DLD1 (cell line): ENCODE measurements around the gene MED26.
"Not testable (repeated sequence)": the region's sequence is repeated elsewhere in the genome, so short reads cannot be mapped to it uniquely, and the experiment has no call there.

Experiments used
- in situ Hi-C: cut with HindIII; loops from 2 replicates; pipeline ENCODE4 v1.10.0; 2017; ENCODE audit warnings: low sequenced_read_pairs

Gene MED26

GRCh38 chr19:16651421-16652188 is 23.6 kb upstream of the MED26 start:
- in situ Hi-C loops: not testable (repeated sequence)

- in situ Hi-C loops: no loop called here
Observed at GRCh38 chr19:16650821-16651220, 22.8 kb upstream of the MED26 start.

DNA sequence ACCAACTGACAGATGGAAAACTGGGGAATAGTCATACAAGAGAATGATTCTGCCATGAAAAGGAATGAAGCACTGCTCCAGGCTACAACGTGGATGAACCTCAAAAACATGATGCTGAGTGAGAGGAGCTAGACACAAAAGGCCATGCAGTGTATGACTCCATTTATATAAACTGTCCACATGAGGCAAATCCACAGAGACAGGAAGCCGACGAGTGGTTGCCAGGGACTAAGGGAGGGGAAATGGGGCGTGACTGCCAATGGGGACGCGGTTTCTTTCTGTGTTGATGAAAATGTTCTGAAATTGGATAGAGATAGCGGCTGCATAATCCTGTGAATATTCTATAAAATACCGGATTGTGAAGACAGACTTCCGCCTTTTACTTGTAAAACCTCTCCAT is 21.7 kb upstream of the MED26 start:
- in situ Hi-C loops: no loop called here

DNA sequence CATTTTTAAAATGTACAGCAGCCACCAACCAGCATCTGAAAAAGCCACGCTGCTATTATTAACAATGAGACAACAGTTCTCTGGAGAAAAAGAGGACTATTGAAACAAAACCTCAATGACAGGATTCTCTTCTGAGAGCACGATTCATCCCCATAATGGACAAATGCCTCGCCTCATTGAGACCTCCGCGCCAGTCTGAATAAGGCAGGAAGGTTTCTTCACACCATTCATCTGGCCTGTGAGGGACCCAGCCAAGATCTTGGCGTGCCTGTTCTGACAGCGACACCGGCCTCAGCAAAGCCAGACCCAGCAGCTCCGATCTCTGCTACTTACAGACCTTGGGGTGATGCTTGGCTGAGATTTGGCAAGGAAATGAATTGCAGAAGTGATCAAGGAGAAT is 17.1 kb upstream of the MED26 start:
- in situ Hi-C loops: no loop called here

DNA sequence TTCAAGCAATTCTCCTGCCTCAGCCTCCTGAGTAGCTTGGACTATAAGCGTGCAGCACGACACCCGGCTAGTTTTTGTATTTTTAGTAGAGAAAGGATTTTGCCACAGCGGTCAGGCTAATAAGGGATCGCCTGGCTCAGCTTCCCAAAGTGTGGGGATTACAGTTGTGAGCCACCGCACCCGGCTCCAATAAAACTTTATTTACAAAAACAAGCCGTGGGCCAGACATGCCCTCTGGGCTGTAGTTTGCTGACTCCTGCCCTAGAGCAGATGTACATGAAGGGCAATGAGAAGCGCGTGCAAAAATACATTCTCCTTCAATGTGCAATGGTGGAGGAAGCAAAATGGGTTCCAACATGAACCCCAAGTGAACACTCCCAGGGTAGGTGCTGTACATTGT is 13.7 kb upstream of the MED26 start:
- in situ Hi-C loops: no loop called here

DNA sequence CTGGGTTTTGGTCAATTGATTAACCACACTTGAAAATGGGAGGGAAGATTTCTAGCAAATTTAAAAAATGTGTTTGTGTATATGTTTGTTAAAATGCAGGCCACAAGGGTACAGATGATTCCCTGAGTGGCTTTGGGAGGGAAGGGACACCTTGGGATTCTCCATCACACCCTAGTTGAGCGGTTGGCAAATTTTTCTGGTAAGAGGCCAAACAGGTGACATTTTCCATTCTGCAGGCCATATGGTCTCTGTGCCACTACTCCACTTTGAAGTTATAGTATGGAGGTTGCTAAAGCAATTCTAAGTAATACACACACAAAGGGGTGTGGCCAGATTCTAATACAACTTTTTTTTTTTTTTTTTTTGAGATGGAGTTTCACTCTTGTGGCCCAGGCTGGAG is 12.9 kb upstream of the MED26 start:
- in situ Hi-C loops: no loop called here

GRCh38 chr19:16638666-16639065 is 10.7 kb upstream of the MED26 start:
- in situ Hi-C loops: no loop called here

GRCh38 chr19:16637535-16637934 is 9.5 kb upstream of the MED26 start:
- in situ Hi-C loops: no loop called here

GRCh38 chr19:16631465-16631864 is 3.5 kb upstream of the MED26 start:
- in situ Hi-C loops: no loop called here

GRCh38 chr19:16628984-16629691 is 1.1 kb upstream of the MED26 start:
- in situ Hi-C loops: no loop called here

DNA sequence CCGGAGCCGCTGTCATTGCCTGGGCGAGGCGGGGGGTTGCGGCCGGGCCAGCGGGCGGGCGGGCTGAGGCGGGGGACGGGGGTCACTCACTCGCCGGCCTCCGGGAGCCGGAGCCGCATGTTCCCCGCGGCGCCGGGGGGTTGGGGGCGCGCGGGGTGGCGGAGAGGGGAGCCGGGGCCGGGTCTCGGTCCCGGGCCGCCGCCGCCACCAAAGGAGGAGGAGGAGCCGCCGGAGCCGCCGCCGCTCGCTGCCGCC is 149 bp downstream of the MED26 start:
- in situ Hi-C loops: no loop called here

GRCh38 chr19:16627193-16627927 is 644 bp downstream of the MED26 start:
- in situ Hi-C loops: no loop called here

DNA sequence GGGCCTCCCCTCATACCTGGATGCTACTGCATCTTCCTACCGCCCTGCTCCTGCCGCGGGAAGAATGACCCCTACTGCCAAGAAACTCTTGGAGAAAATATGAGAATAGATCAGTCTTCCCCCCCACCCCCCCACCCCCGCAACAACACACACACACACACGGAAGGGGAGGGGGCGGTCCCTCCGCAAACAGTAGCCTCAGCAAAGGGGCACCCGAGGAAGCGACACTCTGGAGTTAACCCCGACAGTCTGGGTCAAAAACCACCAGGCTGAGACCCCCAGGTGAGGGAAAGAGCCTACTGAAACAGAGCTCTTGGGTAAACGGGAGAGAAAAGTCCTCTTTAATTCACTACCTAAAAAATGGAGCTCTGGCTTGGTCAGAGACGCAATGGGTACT is 1.2 kb downstream of the MED26 start:
- in situ Hi-C loops: no loop called here

DNA sequence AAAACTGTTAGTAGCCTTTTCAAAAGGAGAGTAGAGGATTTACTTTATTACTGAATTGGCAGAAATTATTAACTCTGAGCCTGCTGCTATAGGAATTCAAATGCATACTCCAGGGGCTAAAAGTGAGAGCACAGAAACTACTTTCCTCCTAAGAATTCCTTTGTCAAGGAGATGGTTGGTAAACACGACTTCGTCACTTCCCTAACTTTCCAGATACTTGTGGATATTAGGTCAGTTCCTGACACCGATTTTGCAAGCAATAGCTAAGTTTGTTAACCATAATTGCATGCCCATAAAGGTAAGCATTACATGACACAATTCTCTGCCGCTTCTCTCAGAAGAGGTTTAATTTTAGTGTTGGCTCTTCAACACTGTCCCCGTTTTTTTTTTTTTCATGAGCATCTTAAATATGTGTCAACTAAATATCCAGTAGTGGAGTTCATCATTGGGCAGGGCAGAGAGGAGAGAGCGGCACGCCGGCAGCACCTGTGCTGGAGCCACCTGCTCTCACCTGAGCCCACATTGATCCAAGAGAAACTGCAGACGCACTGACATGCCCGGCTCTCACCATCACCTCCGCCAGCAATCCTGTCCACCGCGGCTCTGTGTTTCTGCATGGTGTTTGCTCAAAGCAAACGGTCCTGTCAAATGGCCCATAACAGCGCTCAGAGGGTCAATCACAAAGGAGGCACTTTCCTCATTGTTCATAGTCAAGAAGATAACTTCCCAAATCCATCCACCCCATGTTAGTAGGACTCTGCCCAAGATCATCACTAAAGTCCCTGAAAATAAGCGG is 2.6 kb downstream of the MED26 start:
- in situ Hi-C loops: no loop called here

DNA sequence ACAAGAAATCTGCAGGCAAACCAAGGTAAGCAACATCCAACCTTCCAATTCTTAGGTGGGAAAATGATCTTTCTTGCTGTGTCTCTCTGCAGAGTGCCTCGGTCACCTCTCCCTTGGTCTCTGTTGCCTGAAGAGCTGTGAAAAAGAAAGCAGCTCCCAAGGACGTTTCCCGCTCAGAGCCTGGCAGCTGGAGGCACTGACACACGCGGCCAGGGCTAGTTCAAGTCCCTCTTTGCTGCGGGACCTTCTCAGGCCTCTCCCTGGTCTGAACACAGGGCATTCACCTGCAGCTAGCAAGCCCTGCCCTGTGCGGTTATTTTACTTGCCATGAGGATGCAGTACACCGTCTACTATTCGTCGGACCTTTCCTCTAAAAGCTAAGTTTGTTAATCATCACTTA is 3.8 kb downstream of the MED26 start:
- in situ Hi-C loops: no loop called here

DNA sequence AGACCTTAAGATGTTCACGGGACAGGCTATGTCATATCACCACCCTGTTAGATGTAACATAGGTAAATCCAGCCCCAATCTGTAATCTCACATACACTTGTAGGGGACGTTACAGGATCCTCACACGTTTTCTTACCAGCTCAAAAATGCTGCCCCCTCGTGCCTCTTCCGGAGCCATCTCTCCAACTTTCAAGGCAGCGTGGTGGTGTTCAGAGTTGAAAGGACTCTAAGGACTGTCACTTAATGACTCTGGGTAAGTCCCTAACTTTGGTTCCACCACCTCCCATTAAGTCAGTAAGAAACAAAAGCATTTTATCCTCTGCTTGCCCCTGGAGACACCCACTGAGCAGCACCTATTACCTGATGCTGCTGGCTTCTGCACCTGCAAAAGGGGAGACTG is 4.4 kb downstream of the MED26 start:
- in situ Hi-C loops: no loop called here

DNA sequence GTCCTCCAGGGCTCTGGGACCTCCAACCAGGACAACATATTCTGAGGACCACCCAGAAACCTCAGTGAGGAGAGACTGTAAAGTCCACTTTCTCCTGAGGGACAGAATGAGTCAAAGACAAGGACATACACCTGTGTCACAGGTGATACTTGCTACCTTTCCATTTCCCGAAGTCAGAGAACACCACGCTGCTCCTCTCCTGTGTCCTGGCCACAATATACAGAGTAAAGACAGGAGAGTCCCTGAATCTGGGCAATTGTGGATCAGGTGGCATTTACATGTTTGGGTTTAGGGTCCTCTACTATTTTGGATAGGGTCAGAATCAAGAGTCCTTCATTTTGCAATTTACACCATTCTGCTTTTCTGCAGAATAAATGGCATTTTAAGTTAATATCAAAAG is 4.9 kb downstream of the MED26 start:
- in situ Hi-C loops: no loop called here

DNA sequence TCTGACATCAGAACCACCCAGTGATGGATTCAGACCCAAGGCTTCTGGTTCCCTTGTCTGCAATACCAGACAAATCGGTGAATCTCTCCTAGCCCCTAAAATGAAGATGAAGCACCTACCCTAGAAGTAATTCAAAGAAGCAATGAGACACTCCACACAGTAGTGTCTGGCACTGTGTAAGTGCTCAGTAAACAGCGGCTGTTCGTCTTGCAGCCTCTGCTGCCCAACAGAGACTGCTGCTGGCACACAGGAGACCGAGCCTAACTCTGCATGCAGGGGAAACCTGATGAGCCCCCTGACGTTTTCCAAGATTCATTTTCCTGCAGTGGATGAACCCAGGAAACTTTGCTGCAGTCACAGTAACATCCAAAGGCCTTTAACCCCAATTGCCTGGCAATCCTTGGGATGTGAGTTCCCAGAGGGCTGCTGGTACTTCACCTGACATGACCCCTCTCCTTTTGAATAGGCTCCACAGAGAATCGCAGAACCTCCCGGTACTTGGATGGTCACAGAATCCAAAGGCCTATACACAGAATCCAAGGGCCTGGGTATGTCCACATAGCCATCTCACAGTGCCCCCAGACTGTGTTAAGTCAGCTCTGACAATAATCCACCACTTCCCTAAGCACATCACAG is 6.7 kb downstream of the MED26 start:
- in situ Hi-C loops: no loop called here

DNA sequence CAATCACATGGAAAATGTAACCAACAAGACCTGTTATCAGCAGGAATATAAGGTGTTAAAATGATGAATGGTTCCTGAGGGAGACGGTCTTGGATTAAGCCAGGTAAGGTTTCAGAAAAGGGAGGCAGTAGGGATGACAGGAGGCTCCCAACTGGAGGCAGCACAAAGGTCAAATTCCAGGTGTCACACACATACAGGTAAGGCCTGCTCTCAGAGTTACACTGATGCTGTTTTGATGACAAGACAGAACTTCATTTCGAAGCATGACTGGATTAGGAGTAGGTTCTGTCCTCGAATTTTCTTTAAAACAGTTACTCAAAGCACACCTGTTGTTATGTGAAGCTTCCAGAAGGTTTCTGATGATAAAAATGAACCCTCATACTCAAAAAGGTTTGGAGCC is 7.4 kb downstream of the MED26 start:
- in situ Hi-C loops: no loop called here

DNA sequence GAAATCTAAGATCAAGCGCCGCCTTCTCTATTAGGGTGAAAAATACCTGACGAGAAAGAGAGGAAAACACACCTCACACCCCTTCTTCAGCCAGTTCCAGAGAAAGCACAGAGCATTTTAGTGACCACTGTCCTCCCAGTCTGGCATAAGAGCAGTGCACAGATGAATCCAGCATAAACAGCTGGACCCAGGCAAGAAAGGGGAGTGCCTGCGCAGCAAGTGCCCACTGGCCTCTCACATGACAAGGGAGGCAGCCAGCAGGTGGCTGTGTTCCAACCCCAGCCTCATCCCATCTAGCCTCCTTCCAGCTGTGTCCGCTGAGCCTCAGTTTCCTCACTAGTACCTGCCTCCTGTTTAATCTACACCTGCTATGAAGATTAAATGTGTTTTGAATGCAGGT is 8.0 kb downstream of the MED26 start:
- in situ Hi-C loops: no loop called here

DNA sequence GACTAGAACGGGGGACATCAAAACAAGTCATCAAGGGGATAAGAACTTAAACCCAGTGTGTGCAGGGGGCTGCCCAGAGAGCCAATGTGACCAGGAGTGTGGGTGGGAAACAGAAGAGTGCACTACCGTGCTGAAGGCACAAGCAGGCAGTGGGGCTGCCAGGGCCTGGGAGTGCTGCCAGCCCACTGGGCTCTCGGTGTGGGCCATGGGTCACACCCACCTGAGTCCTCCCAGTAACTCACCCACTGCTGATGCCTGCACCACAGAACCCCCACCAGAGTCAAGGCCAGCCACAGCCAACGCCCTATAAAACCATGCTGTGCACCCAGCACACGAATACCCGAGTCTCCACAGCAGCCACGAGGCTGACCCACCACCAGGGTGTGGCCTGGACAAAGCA is 8.5 kb downstream of the MED26 start:
- in situ Hi-C loops: no loop called here
